HG02852 (cell line): ENCODE measurements around the gene TRAPPC11.
"Not testable (repeated sequence)": the region's sequence is repeated elsewhere in the genome, so short reads cannot be mapped to it uniquely, and the experiment has no call there.

Source experiments
- ATAC-seq: cut with Tn5 transposase; IDR thresholded peaks from one replicate; pipeline ENCODE4 v1.9.1; 2021; ENCODE audit warnings: mild to moderate bottlenecking, moderate library complexity; ENCODE audit not compliant: unreplicated experiment

The TRAPPC11 gene

DNA sequence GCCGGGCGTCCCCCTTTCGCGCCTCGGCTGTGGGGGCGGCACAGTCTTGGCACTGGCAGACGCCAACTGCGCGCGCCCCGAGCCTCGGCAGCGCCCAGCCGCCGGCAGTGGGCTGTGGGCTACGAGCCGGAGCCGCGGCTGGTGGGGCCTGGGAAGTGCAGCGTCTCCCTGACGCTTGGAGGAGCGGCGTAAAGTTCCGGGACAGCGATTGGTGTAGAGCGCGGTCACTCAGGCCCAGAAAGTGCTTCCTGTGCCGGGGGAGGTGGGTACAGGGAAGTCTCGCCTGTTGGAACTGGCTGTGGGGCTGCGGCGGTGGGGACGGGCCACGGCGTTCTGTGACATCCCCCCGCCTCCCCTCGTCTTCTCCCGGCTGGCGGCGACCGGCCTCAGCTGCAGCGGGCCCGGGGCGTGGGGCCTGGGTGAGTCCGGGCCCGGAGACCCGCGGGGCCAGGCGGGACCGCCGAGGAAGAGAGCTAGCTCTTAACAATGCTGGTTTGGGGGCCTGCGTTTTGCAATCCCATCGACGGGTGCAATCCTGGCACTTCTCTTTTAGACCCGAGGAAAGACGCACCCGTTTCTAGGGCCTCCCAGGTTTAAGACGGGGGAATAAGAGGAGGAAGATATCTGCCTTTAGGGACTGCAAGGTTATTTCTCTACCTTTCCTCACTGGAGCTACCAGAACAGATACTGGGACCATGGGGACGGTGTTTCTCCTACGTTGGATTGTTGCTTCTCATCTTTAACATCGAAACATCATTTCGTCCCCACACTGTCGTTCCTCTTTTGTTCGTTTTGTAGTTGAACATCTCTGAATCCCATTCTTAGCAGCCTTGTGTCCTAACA lies at the start of gene TRAPPC11, which contains the start of gene RWDD4:
Gene TRAPPC11, plus strand, starts transcription at position 265 of the 843 bp plus-strand sequence. CDS start 4,575 bp downstream, outside the sequence.
Gene RWDD4, minus strand, starts transcription at position 157 of the 843 bp plus-strand sequence. CDS start 233 bp downstream, outside the sequence.
- ATAC-seq, result peak; percentile 99

DNA sequence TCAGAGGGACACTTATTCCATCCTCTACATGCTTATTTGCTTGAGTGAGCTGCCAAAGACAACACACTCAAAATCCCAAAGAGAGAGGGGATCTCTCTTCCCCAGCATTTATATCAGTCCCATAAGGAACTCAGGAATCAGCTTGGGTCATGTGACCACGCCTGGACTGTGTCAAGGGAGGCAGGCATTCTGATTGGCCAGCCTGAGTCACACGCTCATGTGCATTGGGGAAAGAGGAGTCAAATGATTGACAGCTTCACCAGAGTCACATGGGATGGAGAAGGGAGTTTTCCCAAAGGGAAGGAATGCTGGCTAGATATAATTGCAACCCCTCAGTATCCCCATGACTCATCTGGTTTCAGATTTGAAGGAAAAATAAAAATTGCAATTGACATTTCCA lies 49.1 kb upstream of the TRAPPC11 start:
- no peak for ATAC-seq

DNA sequence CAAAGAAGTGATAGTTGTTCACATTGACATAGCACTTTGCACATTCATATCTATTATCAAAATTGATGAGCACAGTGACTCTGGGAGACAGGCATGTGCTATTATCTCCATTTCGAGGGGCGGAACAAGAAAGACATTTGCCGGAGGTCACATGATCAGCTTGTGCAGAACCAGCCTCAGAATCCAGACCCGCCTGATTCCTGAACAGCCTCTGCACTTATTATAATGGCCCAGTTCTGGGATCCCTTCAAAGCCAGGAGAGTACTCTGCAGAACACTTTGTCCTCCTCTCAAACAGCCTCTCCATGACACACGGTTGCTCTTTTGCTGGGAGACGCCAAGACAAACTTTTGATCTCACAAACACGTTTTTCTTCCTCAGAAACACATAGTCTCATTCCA lies 48.5 kb upstream of the TRAPPC11 start:
- ATAC-seq, result no peak

DNA sequence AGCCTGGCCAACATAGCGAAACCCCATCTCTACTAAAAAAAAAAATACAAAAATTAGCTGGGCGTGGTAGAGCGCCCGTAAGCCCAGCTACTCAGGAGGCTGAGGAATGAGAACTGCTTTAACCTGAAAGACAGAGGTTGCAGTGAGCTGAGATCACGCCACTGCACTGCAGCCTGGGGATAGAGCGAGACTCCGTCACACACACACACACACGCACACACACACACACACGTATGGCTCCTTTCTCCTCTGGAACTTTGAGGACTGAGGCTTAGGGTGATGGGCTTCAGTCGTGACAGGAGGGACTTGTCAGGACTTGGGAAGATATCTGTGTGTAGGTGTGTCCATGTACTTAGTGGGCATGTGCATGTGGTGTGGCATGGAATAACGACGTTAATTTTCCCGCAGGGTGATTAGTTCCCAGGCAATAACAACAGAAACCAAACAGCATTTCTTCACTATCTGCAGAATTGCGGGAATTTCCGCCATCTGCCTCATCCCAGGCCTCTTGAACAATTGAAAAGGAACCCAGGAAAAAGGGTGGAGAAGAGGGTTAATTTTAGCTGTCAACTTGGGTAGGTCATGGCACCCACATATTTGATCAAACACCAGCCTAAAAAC lies 47.8 kb upstream of the TRAPPC11 start:
- ATAC-seq, result no peak

DNA sequence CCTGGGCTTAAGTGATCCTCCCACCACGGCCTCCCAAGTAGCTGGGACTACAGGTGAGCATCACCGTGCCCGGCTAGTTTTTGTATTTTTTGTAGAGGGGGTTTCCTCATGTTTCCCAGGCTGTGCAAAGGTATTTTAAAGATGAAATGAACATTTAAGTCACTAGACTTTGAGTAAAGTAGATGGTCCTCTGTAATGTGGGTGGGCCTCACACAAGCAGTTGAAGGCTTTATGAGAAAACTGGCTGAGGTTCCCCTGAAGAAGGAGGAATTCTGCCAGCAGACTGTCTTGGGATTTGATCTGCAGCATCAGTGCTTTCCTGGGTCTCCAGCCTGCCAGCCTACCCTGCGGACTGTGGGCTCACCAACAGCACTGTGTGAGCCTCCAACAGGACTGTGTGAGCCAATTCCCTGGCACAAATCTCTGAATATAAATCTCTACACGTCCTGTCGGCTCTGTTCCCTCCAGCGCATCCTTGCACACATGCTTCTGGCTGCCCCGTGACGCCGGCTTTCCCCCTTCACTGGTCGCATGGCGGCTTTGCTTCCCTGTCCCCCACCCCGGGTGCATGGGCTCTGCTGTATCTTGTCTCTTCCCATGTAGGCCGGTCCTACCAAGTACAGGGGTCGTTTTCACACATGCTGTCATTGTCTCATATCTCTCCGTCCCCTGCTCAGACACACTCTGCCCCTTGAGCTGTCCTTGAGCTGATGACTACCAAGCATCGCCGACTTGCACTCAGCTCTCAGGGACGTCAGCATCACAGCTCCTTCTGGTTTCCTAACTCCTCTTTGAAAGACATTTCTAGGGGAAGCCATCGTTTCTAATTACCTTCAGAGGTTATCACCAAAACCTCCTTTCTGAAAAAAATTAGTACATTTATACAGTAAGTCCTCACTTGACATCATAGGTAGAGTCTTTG lies 46.5 kb upstream of the TRAPPC11 start:
- ATAC-seq, result no peak

DNA sequence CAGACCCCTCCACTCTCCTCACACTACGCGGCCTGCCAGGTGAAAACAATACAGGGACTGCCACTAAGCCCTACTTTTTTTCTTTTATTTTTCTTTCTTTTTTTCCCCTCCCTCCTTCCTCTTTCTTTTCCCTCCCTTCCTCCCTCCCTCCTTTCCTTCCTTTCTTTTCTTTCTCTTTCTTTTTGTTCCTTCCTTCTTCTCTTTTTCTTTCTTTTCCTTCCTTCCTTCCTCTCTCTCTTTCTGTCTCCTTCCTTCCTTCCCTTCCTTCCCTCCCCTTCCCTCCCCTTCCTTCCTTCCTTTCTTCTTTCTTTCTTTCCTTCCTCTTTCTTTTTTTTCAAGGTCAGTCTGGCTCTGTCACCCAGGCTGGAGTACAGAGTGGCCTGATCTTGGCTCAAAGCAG lies 42.0 kb upstream of the TRAPPC11 start:
- ATAC-seq, result no peak

DNA sequence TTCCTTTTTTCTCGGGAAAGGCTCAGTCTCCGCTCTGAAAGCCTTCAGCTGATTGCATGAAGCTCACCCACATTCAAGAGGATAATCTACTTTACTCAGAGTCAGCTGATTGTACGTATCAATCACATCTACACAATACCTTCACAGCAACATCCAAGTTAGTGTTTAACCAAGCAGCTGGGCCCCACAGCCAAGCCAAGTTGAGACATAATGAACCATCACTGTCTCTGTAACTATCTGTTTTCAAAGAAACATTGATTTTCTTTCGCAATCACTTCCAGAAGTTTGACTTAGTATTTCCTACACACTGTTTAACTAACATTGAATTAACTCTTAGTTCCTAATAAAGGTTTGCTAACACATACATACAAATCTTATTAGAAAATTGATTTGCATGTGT lies 40.4 kb upstream of the TRAPPC11 start:
- no peak for ATAC-seq

DNA sequence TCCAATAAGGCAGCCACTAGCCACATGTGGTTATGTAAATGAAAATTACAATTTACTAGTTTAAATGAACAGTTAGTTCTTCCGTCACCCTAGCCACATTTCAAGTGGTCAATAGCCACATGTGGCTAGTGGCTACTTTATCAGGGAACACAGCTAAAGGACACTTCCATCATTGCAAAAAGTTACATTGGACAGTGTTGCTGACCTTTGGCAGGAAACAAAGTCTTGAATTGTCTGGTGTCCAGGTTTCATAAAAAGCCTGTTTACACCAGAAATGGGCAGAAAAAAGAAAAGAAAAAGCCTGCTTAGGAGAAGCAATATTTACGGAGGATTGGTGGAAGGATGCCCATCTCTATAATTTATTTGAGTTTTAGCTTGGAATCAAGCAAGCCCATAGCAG lies 38.7 kb upstream of the TRAPPC11 start:
- ATAC-seq, result no peak

DNA sequence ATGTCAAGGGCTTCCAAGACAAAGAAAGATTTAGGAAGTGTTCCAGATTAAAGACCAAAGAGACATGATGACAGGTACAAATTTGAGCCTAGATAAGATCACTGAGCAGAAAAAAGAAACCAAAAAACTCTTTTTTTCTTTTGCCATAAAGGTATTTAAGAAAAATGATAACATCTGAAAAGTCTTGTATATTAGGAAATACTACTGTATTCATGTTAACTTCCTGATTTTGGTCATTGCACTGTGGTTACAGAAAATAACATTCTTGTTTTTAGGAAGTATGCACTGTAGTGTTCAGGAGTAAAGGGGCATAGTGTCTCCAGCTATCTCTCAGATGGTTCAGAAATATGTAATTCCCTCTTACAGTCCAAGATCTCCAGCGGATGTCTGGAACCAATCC lies 37.2 kb upstream of the TRAPPC11 start:
- no peak for ATAC-seq

DNA sequence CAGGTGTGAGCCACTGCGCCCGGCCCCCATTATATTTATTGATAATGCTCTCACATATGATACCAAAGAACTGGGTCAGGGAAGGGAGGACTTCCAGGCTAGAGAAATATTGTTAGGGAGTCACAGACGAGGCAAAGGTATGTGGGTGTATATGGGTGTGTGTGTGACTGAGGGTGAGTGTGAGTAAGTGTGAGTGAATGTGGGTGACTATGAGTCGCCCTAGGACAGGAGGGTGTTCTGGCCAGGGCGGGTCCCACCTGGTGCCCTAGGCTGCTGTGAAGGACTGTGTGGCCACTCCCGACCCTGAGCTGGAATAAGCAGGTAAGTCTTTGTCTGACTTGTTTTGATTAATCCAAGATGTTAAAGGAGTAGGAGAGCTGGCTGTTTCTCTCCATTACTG lies 34.5 kb upstream of the TRAPPC11 start:
- no peak for ATAC-seq

DNA sequence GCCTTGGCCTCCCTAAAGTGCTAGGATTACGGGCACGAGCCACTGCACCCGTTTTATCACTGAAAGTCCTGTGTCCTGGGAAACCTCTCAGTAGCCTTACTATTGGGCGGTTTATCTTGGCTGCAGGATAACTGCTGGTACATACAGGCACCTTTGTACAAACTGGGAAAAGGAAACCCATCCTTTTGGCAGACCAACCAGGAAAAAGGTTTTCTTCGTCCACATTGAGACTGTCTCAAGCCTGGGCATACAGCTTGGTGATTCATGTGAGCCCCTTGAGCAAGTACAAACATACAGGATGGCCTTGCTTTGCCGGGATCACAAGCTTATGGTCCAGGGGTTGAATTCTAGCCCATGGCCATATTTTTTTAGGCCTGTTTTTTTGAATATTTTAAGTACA lies 32.9 kb upstream of the TRAPPC11 start:
- no peak for ATAC-seq

DNA sequence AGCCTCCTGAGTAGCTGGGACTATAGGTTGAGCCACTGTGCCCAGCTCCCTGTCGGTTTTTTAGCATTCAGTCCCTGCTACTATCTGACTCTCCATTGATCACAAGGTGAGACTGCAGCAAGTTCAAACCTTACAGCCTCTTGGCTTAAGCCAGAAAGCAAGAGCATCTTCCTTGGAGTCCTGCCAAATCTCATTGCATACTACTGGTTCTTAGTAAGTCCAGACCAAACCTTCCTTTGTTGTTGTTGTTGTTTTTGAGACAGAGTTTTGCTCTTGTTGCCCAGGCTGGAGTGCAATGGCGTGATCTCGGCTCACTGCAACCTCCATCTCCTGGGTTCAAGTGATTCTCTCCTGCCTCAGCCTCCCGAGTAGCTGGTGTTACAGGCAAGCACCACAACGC lies 31.8 kb upstream of the TRAPPC11 start:
- not testable (repeated sequence) for ATAC-seq

DNA sequence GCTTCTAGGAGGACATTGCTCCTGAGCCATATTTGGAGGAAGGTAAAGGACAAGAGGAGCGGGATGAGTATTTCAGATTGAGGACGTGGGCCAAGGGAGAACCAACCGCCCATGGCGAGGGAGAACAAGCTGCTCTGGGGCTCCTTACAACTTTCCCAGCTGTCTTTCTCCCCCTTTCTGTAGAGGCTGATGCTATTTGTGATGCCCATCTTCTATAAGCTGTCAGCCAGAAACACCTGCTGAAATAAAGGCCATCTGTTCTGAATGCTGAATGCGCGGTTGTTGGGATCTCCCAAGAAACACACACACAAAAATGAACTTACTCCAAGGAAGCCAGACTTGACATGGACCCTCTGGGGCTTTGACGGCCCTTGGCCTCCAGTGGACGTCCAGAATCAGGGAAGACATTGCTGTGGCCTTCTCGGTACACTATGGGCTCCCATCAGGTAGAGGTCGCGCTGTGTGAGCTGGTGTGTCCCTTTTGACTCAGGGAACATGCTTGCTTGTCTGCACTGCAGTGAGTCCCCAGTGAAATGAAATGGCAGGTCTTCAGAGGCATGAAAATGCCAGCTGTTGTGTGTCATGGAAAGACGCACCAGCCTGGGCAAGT lies 31.0 kb upstream of the TRAPPC11 start:
- no peak for ATAC-seq

DNA sequence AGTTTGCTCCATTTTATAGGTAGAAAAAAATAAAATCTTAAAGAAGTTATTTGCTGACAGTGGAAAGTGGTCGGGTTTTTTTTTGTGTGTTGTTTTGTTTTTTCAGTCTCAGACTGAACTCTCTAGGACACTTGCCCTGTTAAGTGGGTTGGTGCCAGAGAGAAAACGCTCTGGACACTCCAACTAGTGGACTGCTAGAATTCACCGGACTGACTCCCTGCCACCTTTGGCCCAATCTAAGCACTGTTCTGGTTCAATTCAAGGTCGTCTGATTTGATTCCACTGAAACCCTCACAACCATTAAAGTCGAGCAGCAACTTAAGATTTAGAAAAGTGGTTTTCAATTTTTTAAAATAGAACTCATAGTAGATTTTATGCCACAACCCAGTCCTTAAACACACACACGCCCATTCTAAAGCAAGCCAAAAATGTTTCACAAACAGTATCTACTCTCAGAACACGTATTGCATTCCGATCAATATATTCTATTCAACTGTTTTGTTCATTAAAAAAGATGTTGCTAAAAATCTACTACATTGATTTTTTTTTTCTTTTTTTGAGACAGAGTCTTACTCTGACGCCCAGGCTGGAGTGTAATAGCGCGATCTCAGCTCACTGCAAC lies 27.4 kb upstream of the TRAPPC11 start:
- no peak for ATAC-seq

DNA sequence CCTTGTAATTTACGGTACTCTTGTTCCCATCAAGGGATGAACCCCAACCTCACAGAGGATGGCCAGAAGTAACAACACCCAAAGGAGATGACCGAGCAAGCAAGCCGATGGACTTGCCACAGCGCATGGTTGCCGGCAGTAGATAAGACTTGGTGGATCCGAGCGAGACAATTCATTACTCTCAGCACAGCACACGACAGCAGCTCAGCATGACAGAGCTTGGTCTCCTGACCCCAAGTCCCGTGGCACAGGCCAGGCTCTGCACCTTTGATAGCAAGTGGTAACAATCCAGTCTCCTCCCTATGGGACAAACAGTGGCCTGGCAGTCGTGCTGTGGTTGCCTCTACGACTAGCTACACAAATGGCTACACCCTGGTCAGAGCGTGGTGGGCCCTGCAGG lies 26.4 kb upstream of the TRAPPC11 start:
- ATAC-seq, result no peak

DNA sequence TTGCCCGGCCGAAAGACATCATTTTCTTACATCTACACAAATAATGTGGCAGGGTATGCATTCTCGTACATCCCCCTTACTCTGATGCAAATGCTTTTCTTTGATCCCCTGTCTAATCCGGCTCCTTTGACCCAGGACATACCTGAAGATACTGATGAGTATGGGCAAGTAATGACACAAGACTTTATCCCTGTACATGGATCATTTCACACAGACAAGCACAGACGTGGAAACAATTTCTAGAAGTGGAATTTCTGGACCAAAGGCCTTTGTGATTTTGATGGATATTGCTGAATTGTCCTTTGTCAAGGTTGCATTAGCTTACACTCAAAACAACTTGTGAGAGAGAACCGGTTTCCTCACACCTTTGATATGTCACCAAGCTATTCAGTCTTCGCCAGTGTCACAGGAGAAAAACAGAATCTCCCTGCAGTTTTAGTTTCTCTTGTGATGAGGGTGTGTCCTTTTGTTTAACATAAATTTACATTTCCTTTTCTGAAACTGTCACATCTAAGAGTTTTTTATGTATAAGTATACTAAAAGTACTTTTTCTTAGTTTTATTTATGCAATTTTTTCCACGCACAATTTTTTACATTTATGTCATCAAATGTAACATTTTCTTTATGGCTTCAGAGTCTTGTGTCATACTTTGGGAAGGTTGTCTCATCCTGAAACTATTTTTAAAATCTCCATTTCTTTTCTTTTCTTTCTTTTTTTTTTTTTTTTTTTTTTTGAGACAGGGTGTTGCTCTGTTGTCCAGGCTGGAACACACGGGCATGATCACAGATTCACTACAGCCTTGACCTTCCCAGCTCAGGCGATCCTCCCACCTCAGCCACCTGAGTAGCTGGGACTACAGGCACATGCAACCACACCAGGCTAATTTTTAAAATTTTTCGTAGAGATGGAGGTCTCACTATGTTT lies 25.4 kb upstream of the TRAPPC11 start:
- ATAC-seq, result no peak

DNA sequence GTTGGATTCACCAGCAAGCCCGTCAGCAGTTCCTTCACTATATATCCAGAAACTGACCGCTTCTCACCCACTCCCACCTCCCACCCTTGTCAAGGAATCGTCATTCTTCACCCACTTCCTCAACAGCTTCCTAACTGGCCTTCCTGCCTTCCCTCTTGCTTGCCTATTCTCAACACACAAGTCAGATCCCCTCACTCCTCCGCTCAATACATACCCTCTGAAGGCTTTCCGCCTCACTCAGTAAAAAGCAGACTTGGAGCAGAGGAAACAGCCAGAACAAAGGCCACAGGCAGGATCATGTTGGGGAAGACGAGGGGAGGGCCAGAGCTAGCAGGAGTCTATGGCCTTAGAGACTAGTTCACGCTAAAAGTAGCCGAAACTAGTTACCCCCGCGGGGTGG lies 23.8 kb upstream of the TRAPPC11 start:
- ATAC-seq, result no peak

DNA sequence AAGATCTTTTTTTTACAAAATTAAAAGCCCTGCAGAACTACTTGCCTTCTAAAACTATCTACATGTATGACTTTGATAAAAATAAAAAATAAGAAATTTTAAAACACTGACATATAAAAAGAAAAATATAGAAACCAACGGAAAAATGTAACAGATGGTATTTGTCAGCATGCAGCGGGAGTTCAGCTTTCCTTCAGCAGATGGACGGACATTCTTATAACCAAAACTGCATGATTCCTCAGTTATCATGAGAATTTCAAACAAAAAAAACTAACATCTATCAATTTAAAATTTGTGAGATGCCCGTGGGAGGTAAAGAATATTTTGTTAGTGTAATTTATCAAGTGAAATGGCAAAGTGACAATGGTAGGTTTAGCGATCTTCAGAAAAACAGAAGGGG lies 23.4 kb upstream of the TRAPPC11 start:
- no peak for ATAC-seq

DNA sequence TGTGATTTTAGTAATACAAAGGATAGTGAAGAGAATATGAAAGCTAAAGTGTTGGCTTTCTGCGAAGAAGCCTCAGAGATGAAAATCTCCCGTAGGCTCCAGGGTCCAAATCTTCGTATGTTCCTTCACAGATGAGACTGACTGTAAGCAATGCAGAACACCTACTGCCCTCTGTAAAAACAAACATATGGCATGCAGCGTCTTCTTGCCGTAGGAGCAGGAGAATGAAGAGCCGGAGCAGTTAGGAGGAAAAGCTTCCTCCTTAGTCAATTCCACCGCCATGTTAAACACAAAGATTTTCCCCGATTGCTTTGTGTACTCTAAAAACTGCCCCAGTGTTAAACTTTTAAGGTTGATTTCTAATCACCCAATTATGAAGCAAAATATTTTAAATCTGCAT lies 22.6 kb upstream of the TRAPPC11 start:
- no peak for ATAC-seq
